Psoas muscle (tissue), 8 donors: ENCODE measurements around the gene KRTAP19-7. TPM values are rescaled to one million over a fixed set of nuclear protein-coding genes. Genes with fewer than 3 reads are reported as not detected.

Experiments
- ATAC-seq, 4 donors: fragments of 200-7000 bp; cut with Tn5 transposase; one replicate each; pipeline ENCODE4 v1.9.1; 2020; ENCODE audit warnings: moderate library complexity in 3 of 4, mild to moderate bottlenecking in 2 of 4
- DNase-seq, 2 donors: peaks; one replicate each; pipeline ENCODE4 v3.0.0-alpha.2; 2020
- H3K27ac ChIP-seq: fragments of 200-600 bp; one replicate; pipeline ENCODE4 v1.8.0; 2022
- H3K27me3 ChIP-seq, 3 donors: fragments of 200-600 bp in 1 of 3; one replicate each; pipeline versions ENCODE4 v1.6.1 to v1.8.0; 2013 to 2022; ENCODE audit warnings: low read length in 2 of 3, mild to moderate bottlenecking in 2 of 3, moderate library complexity in 1 of 3; ENCODE audit not compliant: insufficient read depth in 3 of 3
- H3K36me3 ChIP-seq, 2 donors: fragments of 200-600 bp in 1 of 2; one replicate each; pipeline versions ENCODE4 v1.6.1 to v1.8.0; 2013 to 2022; ENCODE audit warnings: low read depth in 1 of 2, mild to moderate bottlenecking in 1 of 2, moderate library complexity in 1 of 2; ENCODE audit not compliant: insufficient read depth in 1 of 2
- H3K4me1 ChIP-seq: fragments of 200-600 bp; one replicate; pipeline ENCODE4 v1.8.0; 2022
- H3K4me3 ChIP-seq: fragments of 200-600 bp; one replicate; pipeline ENCODE4 v1.8.0; 2022; ENCODE audit warnings: mild to moderate bottlenecking
- H3K9me3 ChIP-seq: fragments of 200-600 bp; one replicate; pipeline ENCODE4 v1.8.0; 2022
- WGBS, 3 donors: extraction: QIAGEN DNeasy Blood & Tissue Kit; methylation state at CpG; one replicate each; pipeline versions ENCODE4 v1.1.6 to v1.1.7; 2013; 5-methylcytosine and 5-hydroxymethylcytosine counted together
- intact Hi-C, 2 donors: fragments of 100-400 bp; cut with DNase I; formaldehyde crosslinking; loops; one replicate each; pipeline versions ENCODE4 v1.11.0 to v1.14.2; 2022
- polyA plus RNA-seq, 3 donors: library from polyadenylated mRNA; stranded (reverse); fragments of 200-250 nt; gene quantifications; one replicate each; pipeline ENCODE4 v1.2.3, GENCODE V29; 2013
- total RNA-seq, 4 donors: library from RNA; stranded (reverse); fragmentation: NEBNext Ultra II Directional in 2 of 4; extraction: Animal tissue kit (Norgen Biotek cat#: 25700) in 2 of 4; gene quantifications; one replicate each; pipeline versions ENCODE4 v1.2.1 to v1.2.4, GENCODE V29; 2021 to 2023
- TF ChIP-seq, protein P1 (sequence below): fragments of 200-600 bp; IDR thresholded peaks from one replicate; pipeline ENCODE4 v1.8.0; 2022; ENCODE audit warnings: antibody characterized with exemption
- donor health status: healthy with polysubstance abuse.
- donor health status: DM: no; HTN: no; CAD: no; lungs with moderate emphysema.
- donor health status: Bipolar disorder and iron deficiency.
- donor health status: healthy.
- donor health status: DM: yes; HTN: yes; CAD: no.
- donor health status: DM: no; HTN: no; CAD: no.
- donor health status: DM: no; HTN: no; CAD: no.
- donor health status: DM: yes; HTN: yes; CAD: no.

Gene KRTAP19-7
- total and polyA plus RNA-seq, 7 donors, result not detected

GRCh38 chr21:30552782-30553181 is 8.3 kb downstream of the KRTAP19-7 start:
- TF ChIP-seq, protein P1, sequence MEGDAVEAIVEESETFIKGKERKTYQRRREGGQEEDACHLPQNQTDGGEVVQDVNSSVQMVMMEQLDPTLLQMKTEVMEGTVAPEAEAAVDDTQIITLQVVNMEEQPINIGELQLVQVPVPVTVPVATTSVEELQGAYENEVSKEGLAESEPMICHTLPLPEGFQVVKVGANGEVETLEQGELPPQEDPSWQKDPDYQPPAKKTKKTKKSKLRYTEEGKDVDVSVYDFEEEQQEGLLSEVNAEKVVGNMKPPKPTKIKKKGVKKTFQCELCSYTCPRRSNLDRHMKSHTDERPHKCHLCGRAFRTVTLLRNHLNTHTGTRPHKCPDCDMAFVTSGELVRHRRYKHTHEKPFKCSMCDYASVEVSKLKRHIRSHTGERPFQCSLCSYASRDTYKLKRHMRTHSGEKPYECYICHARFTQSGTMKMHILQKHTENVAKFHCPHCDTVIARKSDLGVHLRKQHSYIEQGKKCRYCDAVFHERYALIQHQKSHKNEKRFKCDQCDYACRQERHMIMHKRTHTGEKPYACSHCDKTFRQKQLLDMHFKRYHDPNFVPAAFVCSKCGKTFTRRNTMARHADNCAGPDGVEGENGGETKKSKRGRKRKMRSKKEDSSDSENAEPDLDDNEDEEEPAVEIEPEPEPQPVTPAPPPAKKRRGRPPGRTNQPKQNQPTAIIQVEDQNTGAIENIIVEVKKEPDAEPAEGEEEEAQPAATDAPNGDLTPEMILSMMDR, result no peak
- Histone ChIP-seq H3K36me3 (no peaks in the 10 kb centered on the region), H3K4me3 (no peak overlapping the region), H3K27me3 (no peaks in the 10 kb centered on the region), H3K27ac (no peak overlapping the region), H3K4me1 (no peaks in the 10 kb centered on the region), H3K9me3 (no peaks in the 10 kb centered on the region)
- no peak for ATAC-seq
- no peak for DNase-seq
- intact Hi-C loops, result no loop called here
- 60 to 74% (median 67%) methylated on average over 1 of the region's 1 CpG for WGBS, 3 donors

- Histone ChIP-seq H3K36me3 (no peaks in the 10 kb centered on the region), H3K9me3 (no peaks in the 10 kb centered on the region), H3K27me3 (no peaks in the 10 kb centered on the region), H3K27ac (no peak within 1 kb of the TSS), H3K4me1 (no peaks in the 10 kb centered on the region), H3K4me3 (no peak within 1 kb of the TSS)
- DNase-seq (no peak), ATAC-seq (no peak)
- intact Hi-C loops, result no loop called here
- TF ChIP-seq, protein P1, result no peak
- 77 to 87% (median 79%) methylated on average over 1 of the region's 1 CpG for WGBS, 3 donors
These were observed 19.4 kb downstream of the KRTAP19-7 start, which contains the start of gene KRTAP19-6 for GRCh38 chr21:30541764-30542163. TSS of gene KRTAP19-6 (minus strand) at chr21:30541864. CDS start at chr21:30541833, 31 bp downstream.

DNA sequence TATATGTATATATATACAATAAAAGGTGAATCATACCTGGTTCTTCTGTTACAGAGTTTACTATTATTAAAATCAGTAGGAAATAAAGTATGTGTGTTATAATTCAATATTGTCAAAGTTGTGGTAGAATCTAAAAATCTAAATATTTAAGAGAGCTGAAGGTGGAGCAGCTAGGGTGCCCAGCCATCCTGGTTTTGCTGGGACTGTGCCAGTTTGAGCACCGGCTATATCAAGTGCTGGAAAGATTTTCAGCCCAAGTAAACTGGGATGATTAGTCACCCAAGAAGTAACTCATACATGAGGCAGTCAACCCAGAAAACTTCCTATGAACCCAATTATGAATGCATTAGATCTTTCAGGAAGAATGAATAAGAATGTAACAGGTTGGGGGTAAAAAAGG is 42.2 kb downstream of the KRTAP19-7 start:
- no peaks in the 10 kb centered on the region for H3K27me3 ChIP-seq
- intact Hi-C loops, result no loop called here
- H3K36me3 ChIP-seq, result no peaks in the 10 kb centered on the region
- DNase-seq, result no peak
- H3K4me3 ChIP-seq, result no peak overlapping the region
- H3K4me1 ChIP-seq, result no peaks in the 10 kb centered on the region
- no peak for ATAC-seq
- 76 to 93% (median 77%) methylated on average over 1 of the region's 1 CpG for WGBS, 3 donors
- H3K27ac ChIP-seq, result no peak overlapping the region
- no peaks in the 10 kb centered on the region for H3K9me3 ChIP-seq
- TF ChIP-seq, protein P1, result no peak

GRCh38 chr21:30515681-30516080 is 45.4 kb downstream of the KRTAP19-7 start:
- TF ChIP-seq, protein P1, result no peak
- Histone ChIP-seq H3K4me1 (no peaks in the 10 kb centered on the region), H3K27ac (no peak overlapping the region), H3K4me3 (no peak overlapping the region), H3K36me3 (no peaks in the 10 kb centered on the region), H3K9me3 (no peaks in the 10 kb centered on the region), H3K27me3 (no peaks in the 10 kb centered on the region)
- no peak for DNase-seq
- no peak for ATAC-seq
- intact Hi-C loops, result no loop called here
- 73 to 79% (median 75%) methylated on average over 1 of the region's 1 CpG for WGBS, 3 donors

Other genes with a start within 250 kb of the KRTAP19-7 start
- not detected for gene KRTAP26-1, start 241.0 kb downstream of the KRTAP19-7 start, total RNA-seq
- not detected for gene KRTAP26-1, start 241.0 kb downstream of the KRTAP19-7 start, polyA plus RNA-seq
- not detected for gene KRTAP27-1, start 223.6 kb downstream of the KRTAP19-7 start, total RNA-seq
- gene KRTAP27-1, start 223.6 kb downstream of the KRTAP19-7 start, polyA plus RNA-seq, result not detected
- not detected for gene KRTAP23-1, start 212.7 kb downstream of the KRTAP19-7 start, total RNA-seq
- not detected for gene KRTAP23-1, start 212.7 kb downstream of the KRTAP19-7 start, polyA plus RNA-seq
- not detected for gene KRTAP13-2, start 189.0 kb downstream of the KRTAP19-7 start, total RNA-seq
- not detected for gene KRTAP13-2, start 189.0 kb downstream of the KRTAP19-7 start, polyA plus RNA-seq
- not detected for gene KRTAP13-1, start 165.3 kb downstream of the KRTAP19-7 start, total RNA-seq
- not detected for gene KRTAP13-1, start 165.3 kb downstream of the KRTAP19-7 start, polyA plus RNA-seq
- gene KRTAP13-3, start 135.4 kb downstream of the KRTAP19-7 start, total RNA-seq, result not detected
- not detected for gene KRTAP13-3, start 135.4 kb downstream of the KRTAP19-7 start, polyA plus RNA-seq
- gene KRTAP13-4, start 131.1 kb downstream of the KRTAP19-7 start, total RNA-seq, result not detected
- gene KRTAP13-4, start 131.1 kb downstream of the KRTAP19-7 start, polyA plus RNA-seq, result not detected
- gene KRTAP15-1, start 121.0 kb downstream of the KRTAP19-7 start, total RNA-seq, result not detected
- not detected for gene KRTAP15-1, start 121.0 kb downstream of the KRTAP19-7 start, polyA plus RNA-seq
- gene KRTAP19-1, start 80.9 kb downstream of the KRTAP19-7 start, total RNA-seq, result not detected
- not detected for gene KRTAP19-1, start 80.9 kb downstream of the KRTAP19-7 start, polyA plus RNA-seq
- not detected for gene KRTAP19-2, start 73.9 kb downstream of the KRTAP19-7 start, total RNA-seq
- gene KRTAP19-2, start 73.9 kb downstream of the KRTAP19-7 start, polyA plus RNA-seq, result not detected
- 1 to 10 TPM in 2 of 4 donors, under 1 TPM in 1, not detected in 1; 0.64 to 3.0 (median 1.1) TPM for gene KRTAP19-3, start 69.3 kb downstream of the KRTAP19-7 start, total RNA-seq
- gene KRTAP19-3, start 69.3 kb downstream of the KRTAP19-7 start, polyA plus RNA-seq, result not detected
- gene KRTAP19-4, start 64.1 kb downstream of the KRTAP19-7 start, total RNA-seq, result not detected
- not detected for gene KRTAP19-4, start 64.1 kb downstream of the KRTAP19-7 start, polyA plus RNA-seq
- gene KRTAP19-5, start 59.2 kb downstream of the KRTAP19-7 start, total RNA-seq, result not detected
- gene KRTAP19-5, start 59.2 kb downstream of the KRTAP19-7 start, polyA plus RNA-seq, result not detected
- gene KRTAP19-6, start 19.4 kb downstream of the KRTAP19-7 start, total RNA-seq, result not detected
- not detected for gene KRTAP19-6, start 19.4 kb downstream of the KRTAP19-7 start, polyA plus RNA-seq
- gene KRTAP22-2, start 29.1 kb upstream of the KRTAP19-7 start, total RNA-seq, result not detected
- gene KRTAP22-2, start 29.1 kb upstream of the KRTAP19-7 start, polyA plus RNA-seq, result not detected
- not detected for gene KRTAP6-3, start 31.1 kb upstream of the KRTAP19-7 start, total RNA-seq
- not detected for gene KRTAP6-3, start 31.1 kb upstream of the KRTAP19-7 start, polyA plus RNA-seq
- not detected for gene KRTAP6-2, start 37.6 kb upstream of the KRTAP19-7 start, total RNA-seq
- gene KRTAP6-2, start 37.6 kb upstream of the KRTAP19-7 start, polyA plus RNA-seq, result not detected
- gene KRTAP22-1, start 39.8 kb upstream of the KRTAP19-7 start, total RNA-seq, result not detected
- not detected for gene KRTAP22-1, start 39.8 kb upstream of the KRTAP19-7 start, polyA plus RNA-seq
- gene KRTAP6-1, start 52.6 kb upstream of the KRTAP19-7 start, total RNA-seq, result not detected
- not detected for gene KRTAP6-1, start 52.6 kb upstream of the KRTAP19-7 start, polyA plus RNA-seq
- gene KRTAP20-1, start 55.1 kb upstream of the KRTAP19-7 start, total RNA-seq, result not detected
- not detected for gene KRTAP20-1, start 55.1 kb upstream of the KRTAP19-7 start, polyA plus RNA-seq
- not detected for gene KRTAP20-4, start 59.3 kb upstream of the KRTAP19-7 start, total RNA-seq
- gene KRTAP20-4, start 59.3 kb upstream of the KRTAP19-7 start, polyA plus RNA-seq, result not detected
- not detected for gene KRTAP20-2, start 73.9 kb upstream of the KRTAP19-7 start, total RNA-seq
- not detected for gene KRTAP20-2, start 73.9 kb upstream of the KRTAP19-7 start, polyA plus RNA-seq
- not detected for gene KRTAP20-3, start 81.5 kb upstream of the KRTAP19-7 start, total RNA-seq
- not detected for gene KRTAP20-3, start 81.5 kb upstream of the KRTAP19-7 start, polyA plus RNA-seq
- not detected for gene KRTAP21-3, start 157.5 kb upstream of the KRTAP19-7 start, total RNA-seq
- not detected for gene KRTAP21-3, start 157.5 kb upstream of the KRTAP19-7 start, polyA plus RNA-seq
- gene KRTAP21-2, start 185.9 kb upstream of the KRTAP19-7 start, total RNA-seq, result not detected
- not detected for gene KRTAP21-2, start 185.9 kb upstream of the KRTAP19-7 start, polyA plus RNA-seq
- not detected for gene KRTAP21-1, start 194.1 kb upstream of the KRTAP19-7 start, total RNA-seq
- not detected for gene KRTAP21-1, start 194.1 kb upstream of the KRTAP19-7 start, polyA plus RNA-seq